Measurements from ENCODE around the gene AFMID.
"Not testable (repeated sequence)": the region's sequence is repeated elsewhere in the genome, so short reads cannot be mapped to it uniquely, and the experiment has no call there.

Gene AFMID

DNA sequence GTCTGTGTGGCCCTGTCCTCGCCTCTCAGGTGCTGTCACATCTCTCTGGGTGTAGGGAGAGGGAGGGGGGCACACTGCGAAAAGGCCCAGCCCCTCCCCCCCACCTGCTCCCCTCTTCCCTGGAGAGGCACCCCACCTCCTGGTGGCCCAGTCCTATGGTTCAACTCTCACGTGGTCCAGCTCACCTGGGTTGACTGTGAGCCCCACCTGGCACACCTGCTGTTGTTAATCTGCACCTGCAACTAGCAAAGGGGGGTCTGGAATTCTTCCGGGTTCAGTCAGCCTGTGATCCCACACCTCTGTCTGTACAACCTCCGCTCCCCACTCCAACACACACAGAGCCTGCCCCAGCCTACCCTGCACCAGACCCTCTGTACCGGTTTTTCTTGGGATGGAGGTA is 20.7 kb upstream of the AFMID start:
- no peaks in the 10 kb centered on the region for H3K4me1 ChIP-seq (ENCODE audit: control insufficient read depth, insufficient read depth, low read length)
- peaks cover 4% of the 10 kb centered on the region for H3K36me3 ChIP-seq (ENCODE audit: control insufficient read depth, insufficient read depth, low read length)
- H3K4me3 ChIP-seq (ENCODE audit: low read length): no peak overlapping the region
- no peak overlapping the region for H3K9ac ChIP-seq (ENCODE audit: low read length)
- no peak overlapping the region for H3K27ac ChIP-seq (ENCODE audit: low read depth, low read length)
- H3K27me3 ChIP-seq (ENCODE audit: control insufficient read depth, insufficient read depth, low read length): no peaks in the 10 kb centered on the region

DNA sequence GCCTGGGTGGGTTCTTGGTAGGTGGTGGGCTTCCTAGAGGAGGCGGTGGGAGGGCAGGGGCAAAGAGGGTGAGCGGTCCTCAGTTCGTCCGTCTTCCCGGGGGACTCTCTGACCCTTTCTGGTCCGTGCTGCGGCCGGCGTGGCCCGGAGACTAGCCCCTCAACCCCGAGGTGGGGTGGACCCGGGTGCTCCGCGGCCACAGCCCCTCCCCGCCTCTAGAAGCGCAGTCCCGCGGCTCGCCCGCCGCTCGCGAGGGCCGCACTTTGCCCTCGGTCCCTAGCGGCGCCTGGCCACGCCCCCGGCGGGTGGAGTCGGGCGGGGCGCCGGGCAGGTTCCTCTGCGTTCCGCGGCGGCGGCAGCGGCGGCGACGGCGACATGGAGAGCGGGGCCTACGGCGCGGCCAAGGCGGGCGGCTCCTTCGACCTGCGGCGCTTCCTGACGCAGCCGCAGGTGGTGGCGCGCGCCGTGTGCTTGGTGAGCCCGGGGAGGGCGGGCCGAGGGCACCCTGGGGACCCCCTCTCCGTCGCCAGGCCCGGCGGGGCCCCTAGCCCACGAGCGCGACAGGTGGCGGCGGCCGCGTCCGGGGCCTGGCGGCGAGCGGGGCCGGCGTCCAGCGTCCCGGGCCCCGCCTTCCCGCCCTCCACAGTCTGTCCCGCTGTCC is 18.8 kb upstream of the AFMID start, which contains the start of gene SYNGR2:
TSS of gene SYNGR2 (plus strand) at position 340 of the 661 bp plus-strand sequence. CDS start at position 376, 36 bp downstream.
- peak within 1 kb of the TSS; percentile 59 for H3K4me3 ChIP-seq (ENCODE audit: low read length)
- peak within 1 kb of the TSS; percentile 62 for H3K9ac ChIP-seq (ENCODE audit: low read length)
- no peaks in the 10 kb centered on the region for H3K27me3 ChIP-seq (ENCODE audit: control insufficient read depth, insufficient read depth, low read length)
- H3K36me3 ChIP-seq (ENCODE audit: control insufficient read depth, insufficient read depth, low read length): peaks cover 4% of the 10 kb centered on the region
- peaks cover 7% of the 10 kb centered on the region for H3K4me1 ChIP-seq (ENCODE audit: control insufficient read depth, insufficient read depth, low read length)
- peak within 1 kb of the TSS; percentile 53 for H3K27ac ChIP-seq (ENCODE audit: low read depth, low read length)

DNA sequence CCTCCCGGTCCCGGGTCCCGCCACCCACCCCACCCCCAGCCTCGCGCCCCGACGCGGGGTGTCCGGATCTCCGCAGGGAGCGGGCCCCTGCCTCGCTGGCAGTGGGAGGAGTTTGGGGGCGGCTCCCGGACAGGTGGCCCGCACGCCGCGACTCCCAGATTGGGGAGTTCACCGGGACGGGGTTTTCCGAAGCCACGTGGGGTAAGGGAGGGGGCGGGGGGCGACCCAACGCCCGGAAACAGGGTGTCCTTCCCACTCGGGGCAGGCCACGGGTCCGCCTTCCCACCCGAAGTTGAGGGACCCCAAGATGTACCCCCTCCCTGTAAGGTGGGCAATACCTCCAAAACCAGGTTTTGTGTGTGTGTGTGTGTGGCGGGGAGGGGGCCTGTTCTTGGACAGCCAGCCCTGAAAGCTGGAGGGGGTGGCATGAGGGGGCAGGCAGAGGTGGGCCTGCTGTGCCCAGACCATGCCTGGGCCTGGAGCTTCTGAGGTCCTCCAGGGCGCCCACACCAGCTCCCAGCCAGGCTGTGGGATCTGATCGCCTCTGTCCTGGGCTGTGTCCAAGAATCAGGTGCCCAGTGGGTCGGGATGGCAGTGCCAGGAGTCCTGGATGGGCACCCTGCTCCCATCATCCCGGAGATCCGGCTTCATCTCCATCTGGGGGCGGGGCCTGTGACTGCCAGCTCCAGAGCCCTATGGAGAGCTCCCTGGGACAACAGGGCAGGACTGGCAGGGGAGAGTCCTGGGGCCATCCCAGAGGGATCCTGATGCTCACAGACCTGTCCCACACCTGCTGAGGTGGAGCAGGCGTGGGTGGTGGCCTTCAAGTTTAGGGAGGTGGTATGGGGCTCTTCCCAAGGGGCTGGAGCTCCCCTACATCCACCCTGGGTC is 18.0 kb upstream of the AFMID start:
- Histone ChIP-seq H3K4me3 (ENCODE audit: low read length) (peak overlapping the region; percentile 59), H3K27me3 (ENCODE audit: control insufficient read depth, insufficient read depth, low read length) (no peaks in the 10 kb centered on the region), H3K4me1 (ENCODE audit: control insufficient read depth, insufficient read depth, low read length) (peaks cover 7% of the 10 kb centered on the region), H3K36me3 (ENCODE audit: control insufficient read depth, insufficient read depth, low read length) (peaks cover 4% of the 10 kb centered on the region), H3K9ac (ENCODE audit: low read length) (peak overlapping the region; percentile 49), H3K27ac (ENCODE audit: low read depth, low read length) (peak overlapping the region; percentile 53)

DNA sequence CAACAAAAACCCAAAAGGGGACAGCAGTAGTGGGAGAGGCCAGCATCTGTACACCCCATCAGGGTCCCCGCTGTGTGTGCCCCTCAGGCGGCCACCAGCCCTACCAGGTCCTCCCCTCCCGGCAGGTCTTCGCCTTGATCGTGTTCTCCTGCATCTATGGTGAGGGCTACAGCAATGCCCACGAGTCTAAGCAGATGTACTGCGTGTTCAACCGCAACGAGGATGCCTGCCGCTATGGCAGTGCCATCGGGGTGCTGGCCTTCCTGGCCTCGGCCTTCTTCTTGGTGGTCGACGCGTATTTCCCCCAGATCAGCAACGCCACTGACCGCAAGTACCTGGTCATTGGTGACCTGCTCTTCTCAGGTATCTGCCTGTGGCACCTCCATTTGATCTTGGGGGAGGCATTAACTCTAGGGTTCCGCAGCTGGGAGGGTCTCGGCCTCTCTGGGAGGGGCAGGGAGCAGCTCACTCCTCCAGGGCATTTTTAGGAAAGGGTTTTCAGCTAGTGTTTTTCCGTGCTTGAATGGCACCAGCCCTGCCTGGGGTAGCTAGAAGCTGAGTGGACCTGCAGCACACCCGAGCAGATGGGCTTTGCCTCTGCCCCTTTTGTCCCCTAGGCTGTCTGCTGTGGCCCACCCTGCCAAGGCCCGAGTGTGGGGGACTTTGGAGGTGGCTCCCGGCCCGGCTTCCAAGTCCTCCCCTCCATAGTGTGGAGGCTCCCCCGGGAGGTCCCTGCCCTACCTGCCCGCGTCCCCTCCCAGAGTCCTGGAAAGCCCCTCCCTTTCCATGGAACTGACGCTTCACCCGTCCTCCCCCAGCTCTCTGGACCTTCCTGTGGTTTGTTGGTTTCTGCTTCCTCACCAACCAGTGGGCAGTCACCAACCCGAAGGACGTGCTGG is 16.2 kb upstream of the AFMID start:
- H3K27ac ChIP-seq (ENCODE audit: low read depth, low read length): no peak overlapping the region
- no peaks in the 10 kb centered on the region for H3K27me3 ChIP-seq (ENCODE audit: control insufficient read depth, insufficient read depth, low read length)
- peaks cover 4% of the 10 kb centered on the region for H3K36me3 ChIP-seq (ENCODE audit: control insufficient read depth, insufficient read depth, low read length)
- H3K9ac ChIP-seq (ENCODE audit: low read length): no peak overlapping the region
- H3K4me1 ChIP-seq (ENCODE audit: control insufficient read depth, insufficient read depth, low read length): peaks cover 7% of the 10 kb centered on the region
- H3K4me3 ChIP-seq (ENCODE audit: low read length): no peak overlapping the region

DNA sequence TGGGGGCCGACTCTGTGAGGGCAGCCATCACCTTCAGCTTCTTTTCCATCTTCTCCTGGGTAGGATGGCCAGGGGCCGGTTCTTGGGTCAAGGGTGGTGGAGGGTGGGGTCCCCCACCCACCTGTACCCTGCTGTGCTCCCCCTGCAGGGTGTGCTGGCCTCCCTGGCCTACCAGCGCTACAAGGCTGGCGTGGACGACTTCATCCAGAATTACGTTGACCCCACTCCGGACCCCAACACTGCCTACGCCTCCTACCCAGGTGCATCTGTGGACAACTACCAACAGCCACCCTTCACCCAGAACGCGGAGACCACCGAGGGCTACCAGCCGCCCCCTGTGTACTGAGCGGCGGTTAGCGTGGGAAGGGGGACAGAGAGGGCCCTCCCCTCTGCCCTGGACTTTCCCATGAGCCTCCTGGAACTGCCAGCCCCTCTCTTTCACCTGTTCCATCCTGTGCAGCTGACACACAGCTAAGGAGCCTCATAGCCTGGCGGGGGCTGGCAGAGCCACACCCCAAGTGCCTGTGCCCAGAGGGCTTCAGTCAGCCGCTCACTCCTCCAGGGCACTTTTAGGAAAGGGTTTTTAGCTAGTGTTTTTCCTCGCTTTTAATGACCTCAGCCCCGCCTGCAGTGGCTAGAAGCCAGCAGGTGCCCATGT is 15.4 kb upstream of the AFMID start:
- H3K27me3 ChIP-seq (ENCODE audit: control insufficient read depth, insufficient read depth, low read length); H3K9ac ChIP-seq (ENCODE audit: low read length); H3K4me3 ChIP-seq (ENCODE audit: low read length); H3K36me3 ChIP-seq (ENCODE audit: control insufficient read depth, insufficient read depth, low read length): not testable (repeated sequence)
- peak overlapping the region; percentile 8 for H3K27ac ChIP-seq (ENCODE audit: low read depth, low read length)
- peaks cover 11% of the 10 kb centered on the region for H3K4me1 ChIP-seq (ENCODE audit: control insufficient read depth, insufficient read depth, low read length)

DNA sequence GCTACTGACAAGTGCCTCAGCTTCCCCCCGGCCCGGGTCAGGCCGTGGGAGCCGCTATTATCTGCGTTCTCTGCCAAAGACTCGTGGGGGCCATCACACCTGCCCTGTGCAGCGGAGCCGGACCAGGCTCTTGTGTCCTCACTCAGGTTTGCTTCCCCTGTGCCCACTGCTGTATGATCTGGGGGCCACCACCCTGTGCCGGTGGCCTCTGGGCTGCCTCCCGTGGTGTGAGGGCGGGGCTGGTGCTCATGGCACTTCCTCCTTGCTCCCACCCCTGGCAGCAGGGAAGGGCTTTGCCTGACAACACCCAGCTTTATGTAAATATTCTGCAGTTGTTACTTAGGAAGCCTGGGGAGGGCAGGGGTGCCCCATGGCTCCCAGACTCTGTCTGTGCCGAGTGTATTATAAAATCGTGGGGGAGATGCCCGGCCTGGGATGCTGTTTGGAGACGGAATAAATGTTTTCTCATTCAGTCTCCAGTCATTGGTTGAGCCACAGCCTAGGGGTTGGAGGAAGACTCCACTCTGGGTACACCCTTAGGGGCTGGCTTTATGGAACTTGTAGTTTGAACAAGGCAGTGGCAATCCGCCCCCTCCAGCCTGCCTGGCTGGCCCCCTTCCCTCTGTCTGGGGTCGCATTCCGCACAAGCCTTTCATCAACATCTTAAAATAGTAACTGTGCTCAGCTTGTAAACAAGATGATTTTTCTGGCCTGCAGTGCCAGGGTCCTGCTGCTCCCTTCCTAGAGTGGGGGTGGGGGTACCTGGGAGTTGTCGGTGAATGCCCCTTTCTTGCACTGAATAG is 14.7 kb upstream of the AFMID start:
- peaks cover 11% of the 10 kb centered on the region for H3K4me1 ChIP-seq (ENCODE audit: control insufficient read depth, insufficient read depth, low read length)
- no peaks in the 10 kb centered on the region for H3K27me3 ChIP-seq (ENCODE audit: control insufficient read depth, insufficient read depth, low read length)
- peak overlapping the region; percentile 47 for H3K27ac ChIP-seq (ENCODE audit: low read depth, low read length)
- no peak overlapping the region for H3K9ac ChIP-seq (ENCODE audit: low read length)
- peaks cover 4% of the 10 kb centered on the region for H3K36me3 ChIP-seq (ENCODE audit: control insufficient read depth, insufficient read depth, low read length)
- no peak overlapping the region for H3K4me3 ChIP-seq (ENCODE audit: low read length)

DNA sequence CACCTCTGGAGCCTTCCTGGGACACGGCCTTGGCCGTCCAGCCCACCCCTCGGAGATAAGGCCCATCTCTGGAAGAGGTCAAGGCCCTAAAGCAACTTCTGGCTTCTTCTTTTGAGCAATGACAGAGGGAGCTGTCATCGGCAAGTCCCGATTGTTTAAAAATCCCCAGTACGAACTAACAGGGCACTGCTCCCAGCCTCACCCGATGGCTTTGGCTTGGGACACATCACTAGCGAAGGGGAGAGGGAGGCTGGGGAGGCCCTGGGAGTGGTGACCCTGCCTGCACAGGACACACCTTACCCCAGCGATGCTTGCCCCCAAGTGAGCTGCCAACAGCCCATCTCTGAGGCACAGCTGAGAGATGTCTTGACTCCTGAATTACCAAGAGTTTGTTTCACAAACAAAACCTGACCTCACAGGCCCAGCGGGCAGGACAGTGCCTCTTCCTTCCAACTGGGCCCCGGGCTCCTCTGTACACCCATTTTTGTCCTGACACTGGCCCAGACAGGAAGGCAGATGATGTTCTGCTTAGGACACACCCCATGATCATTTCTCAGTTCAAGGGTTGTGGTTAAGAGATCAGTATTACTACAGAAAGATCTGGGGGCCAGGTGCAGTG is 14.0 kb upstream of the AFMID start:
- Histone ChIP-seq H3K27ac (ENCODE audit: low read depth, low read length) (peak overlapping the region; percentile 47), H3K36me3 (ENCODE audit: control insufficient read depth, insufficient read depth, low read length) (peaks cover 4% of the 10 kb centered on the region), H3K4me1 (ENCODE audit: control insufficient read depth, insufficient read depth, low read length) (peaks cover 11% of the 10 kb centered on the region), H3K27me3 (ENCODE audit: control insufficient read depth, insufficient read depth, low read length) (no peaks in the 10 kb centered on the region), H3K9ac (ENCODE audit: low read length) (no peak overlapping the region), H3K4me3 (ENCODE audit: low read length) (no peak overlapping the region)

DNA sequence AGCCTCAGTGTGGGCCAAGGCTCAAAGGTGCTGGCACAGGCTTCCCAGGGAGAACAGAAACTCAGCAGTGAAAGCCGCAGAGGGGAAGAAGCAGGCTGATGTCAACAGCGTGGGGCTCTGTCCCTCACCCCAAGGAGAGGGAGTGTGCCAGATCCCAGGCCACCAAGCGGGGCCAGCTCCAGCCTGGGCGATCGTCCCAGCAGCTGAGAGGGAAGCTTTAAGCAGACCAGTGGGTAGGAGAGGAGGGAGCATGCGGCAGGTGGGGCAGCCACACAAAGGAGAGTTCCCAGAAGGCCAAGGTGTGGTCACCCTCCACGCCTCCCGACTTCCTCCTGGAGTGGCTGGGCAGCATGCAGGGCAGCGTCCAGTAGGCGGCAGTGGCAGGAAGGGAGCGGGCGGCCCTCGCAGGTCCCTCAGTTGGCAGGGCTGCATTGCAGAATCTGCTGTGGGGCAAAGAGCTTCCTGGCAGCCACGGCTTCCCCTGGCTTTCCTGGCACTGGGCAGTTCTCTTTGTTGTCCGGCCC is 12.8 kb upstream of the AFMID start:
- H3K9ac ChIP-seq (ENCODE audit: low read length): peak overlapping the region; percentile 41
- no peaks in the 10 kb centered on the region for H3K27me3 ChIP-seq (ENCODE audit: control insufficient read depth, insufficient read depth, low read length)
- no peak overlapping the region for H3K4me3 ChIP-seq (ENCODE audit: low read length)
- peaks cover 4% of the 10 kb centered on the region for H3K36me3 ChIP-seq (ENCODE audit: control insufficient read depth, insufficient read depth, low read length)
- H3K4me1 ChIP-seq (ENCODE audit: control insufficient read depth, insufficient read depth, low read length): peaks cover 11% of the 10 kb centered on the region
- peak overlapping the region; percentile 63 for H3K27ac ChIP-seq (ENCODE audit: low read depth, low read length)

DNA sequence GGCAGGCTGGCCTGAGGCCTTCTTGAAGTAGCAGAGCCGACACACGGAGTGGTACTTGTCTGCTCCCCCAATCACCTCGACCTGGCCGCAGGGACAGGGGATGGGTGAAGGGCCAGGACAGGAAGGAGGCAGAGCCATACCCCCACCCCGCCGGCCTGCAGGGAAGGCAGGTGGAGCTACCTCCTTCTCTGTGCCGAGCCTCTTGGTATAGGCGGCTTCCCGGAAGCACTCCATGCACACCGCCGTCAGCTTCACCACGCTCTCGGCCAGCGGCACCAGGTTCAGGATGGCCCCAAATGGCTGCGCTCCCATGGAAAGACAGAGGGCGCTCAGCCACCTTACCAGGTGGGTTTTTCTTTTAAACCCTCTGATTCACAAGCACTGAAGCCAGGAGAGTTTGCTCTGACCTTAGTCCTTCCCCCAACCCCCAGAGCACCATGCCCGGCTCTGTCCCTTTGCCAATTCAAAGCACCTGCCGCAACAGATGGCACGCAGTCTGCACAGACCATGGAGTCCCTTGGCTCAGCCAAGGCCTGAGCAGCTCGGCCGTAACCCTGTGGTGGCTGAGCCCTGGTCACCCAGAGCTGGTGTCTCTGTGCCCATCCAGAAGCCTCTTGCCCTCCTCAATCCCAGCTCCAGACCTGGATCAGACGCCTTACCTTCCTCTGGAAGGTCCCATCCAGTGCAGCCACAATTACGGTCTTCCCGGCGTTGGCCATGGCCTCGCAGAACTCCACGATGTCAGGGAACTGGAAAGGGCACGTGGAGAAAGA is 12.1 kb upstream of the AFMID start:
- Histone ChIP-seq H3K4me3 (ENCODE audit: low read length) (no peak overlapping the region), H3K4me1 (ENCODE audit: control insufficient read depth, insufficient read depth, low read length) (peaks cover 11% of the 10 kb centered on the region), H3K27ac (ENCODE audit: low read depth, low read length) (peak overlapping the region; percentile 63), H3K36me3 (ENCODE audit: control insufficient read depth, insufficient read depth, low read length) (peaks cover 4% of the 10 kb centered on the region), H3K27me3 (ENCODE audit: control insufficient read depth, insufficient read depth, low read length) (no peaks in the 10 kb centered on the region), H3K9ac (ENCODE audit: low read length) (no peak overlapping the region)

DNA sequence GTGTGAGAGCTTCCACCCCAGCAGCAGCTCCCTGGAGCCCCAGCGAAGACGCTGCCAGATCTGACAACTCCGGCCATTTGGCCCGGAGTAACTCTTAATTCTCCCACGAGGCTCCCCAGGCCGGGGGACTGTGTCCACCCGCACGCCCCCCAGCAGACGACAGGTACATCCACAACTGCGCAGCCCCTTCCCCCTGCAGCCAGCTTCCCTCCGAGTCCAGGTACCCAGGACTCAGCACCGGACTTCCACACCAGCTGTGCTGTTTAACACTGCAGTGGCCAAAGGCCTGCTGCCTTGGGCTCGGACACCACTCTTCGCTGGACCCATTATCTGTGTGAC is 11.6 kb upstream of the AFMID start:
- Histone ChIP-seq H3K27me3 (ENCODE audit: control insufficient read depth, insufficient read depth, low read length) (no peaks in the 10 kb centered on the region), H3K4me3 (ENCODE audit: low read length) (no peak overlapping the region), H3K4me1 (ENCODE audit: control insufficient read depth, insufficient read depth, low read length) (peaks cover 14% of the 10 kb centered on the region), H3K27ac (ENCODE audit: low read depth, low read length) (no peak overlapping the region), H3K36me3 (ENCODE audit: control insufficient read depth, insufficient read depth, low read length) (peaks cover 3% of the 10 kb centered on the region), H3K9ac (ENCODE audit: low read length) (no peak overlapping the region)

Measured in rectal smooth muscle tissue (tissue), 1 donor.